ENCODE results near the gene ANKRD13D.

The ANKRD13D gene

GRCh38 chr11:67287355-67288197 is 1.5 kb upstream of the ANKRD13D start:
- peak; percentile 56 for DNase-seq

DNA sequence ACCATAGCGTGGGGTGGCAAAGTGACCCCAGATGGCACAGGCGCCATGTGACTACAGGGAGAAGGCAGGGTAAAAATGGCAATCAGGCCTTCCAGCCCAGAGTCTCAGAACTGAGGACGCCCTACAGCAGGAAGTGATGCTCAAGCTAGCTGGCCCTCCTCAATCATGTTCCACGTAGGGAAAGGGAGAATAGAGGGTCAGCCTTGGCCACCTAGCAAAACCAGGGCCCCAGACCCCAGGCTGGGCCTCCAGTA is 978 bp upstream of the ANKRD13D start:
- DNase-seq = no peak

DNA sequence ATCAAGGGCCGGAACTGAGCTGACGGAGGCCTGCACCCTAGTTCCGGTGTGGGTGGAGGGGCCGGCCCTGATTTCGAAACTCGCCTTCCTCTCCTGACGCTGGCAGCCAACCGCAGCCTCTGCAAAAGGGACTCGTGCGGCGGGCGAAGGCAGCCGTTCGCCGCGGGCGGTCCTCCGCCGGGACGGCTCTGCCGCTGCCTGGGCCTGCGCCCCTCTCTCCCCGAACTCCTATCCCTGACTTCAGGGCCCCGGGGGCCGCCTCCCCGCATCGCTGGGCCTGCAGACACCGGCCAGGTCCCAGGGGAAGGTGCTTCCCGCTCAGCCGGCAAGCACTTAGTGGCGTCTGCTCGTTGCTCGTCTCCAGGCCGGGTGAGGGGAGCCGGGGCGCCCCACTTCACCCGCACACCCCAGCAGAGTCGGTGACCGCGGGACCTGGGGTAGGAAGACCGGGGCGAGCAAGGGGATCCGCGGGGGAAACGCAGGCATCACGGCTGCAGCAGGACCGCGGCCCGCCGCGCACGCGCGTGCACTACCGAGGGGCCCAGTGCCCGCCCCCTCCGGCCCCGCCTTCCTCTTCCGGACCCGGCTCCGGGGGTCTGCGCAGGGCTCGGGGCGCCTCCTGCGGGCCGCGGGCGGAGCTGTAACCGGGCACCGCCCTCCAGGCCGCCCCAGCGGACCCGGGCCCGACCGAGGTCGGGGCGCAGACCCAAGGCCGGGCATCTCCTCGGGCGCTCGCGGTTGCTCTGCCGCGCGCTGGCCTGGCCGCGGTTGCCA is 464 bp upstream of the ANKRD13D start:
- DNase-seq = peak; percentile 88

DNA sequence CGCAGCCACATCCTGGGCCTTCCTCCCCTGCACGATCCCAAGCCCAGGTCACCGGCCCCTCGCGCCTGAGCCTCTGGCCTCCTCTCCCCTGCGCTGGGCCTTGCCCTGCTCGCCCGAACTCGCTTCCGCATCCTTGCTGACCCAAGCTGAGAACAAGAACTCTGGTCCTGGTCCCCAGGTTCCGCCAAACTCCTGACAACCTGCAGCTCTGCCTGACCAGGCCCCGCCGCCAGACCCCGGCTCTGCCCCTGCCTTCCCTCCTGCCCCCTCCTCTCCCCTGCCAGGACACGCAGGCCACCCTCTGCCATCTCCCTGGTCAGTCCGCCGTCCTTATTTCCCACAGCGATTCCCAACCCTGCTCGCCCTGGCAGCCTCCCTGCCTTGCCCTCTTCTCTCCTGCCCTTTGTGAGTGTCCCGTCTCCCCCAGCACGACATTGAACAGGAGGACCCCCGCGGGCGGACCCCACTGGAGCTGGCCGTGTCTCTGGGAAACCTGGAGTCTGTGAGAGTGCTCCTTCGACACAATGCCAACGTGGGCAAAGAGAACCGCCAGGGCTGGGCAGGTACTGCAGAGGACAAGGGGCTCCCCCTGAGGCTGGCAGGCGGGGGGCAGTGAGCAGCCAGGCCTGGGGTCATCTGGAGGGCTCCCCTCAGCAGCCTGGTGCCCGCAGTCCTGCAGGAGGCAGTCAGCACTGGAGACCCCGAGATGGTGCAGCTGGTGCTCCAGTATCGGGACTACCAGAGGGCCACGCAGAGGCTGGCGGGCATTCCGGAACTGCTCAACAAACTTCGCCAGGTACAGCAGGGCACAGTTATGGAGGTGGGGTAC is 762 bp downstream of the ANKRD13D start:
- no peak for DNase-seq

DNA sequence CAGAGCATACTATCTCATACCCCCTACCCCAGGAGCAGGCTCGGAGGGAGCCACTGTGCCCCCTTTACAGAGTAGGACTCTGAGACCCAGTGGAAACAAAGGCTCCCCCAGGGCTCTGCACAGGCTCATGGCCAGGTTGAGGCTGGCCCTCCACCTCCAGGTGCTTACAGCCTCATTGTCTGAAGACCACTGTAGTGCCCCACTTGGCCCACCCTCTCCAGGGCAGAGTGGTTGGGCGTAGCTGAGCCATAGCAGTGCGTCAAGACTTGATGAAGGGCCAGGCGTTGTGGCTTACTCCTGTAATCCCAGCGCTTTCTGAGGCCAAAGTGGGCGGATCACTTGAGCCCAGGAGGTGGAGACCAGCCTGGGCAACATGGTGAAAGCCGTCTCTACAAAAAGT is 1.7 kb downstream of the ANKRD13D start:
- no peak for DNase-seq

- no peak for DNase-seq
Measured at GRCh38 chr11:67291481-67292381, 2.6 kb downstream of the ANKRD13D start.

- no peak for DNase-seq
Measured at GRCh38 chr11:67292671-67293070, 3.6 kb downstream of the ANKRD13D start.

GRCh38 chr11:67293090-67293489 is 4.0 kb downstream of the ANKRD13D start:
- peak; percentile 61 for DNase-seq

GRCh38 chr11:67295846-67296245 is 6.7 kb downstream of the ANKRD13D start:
- DNase-seq = no peak

GRCh38 chr11:67298786-67299185 is 9.7 kb downstream of the ANKRD13D start:
- no peak for DNase-seq

DNA sequence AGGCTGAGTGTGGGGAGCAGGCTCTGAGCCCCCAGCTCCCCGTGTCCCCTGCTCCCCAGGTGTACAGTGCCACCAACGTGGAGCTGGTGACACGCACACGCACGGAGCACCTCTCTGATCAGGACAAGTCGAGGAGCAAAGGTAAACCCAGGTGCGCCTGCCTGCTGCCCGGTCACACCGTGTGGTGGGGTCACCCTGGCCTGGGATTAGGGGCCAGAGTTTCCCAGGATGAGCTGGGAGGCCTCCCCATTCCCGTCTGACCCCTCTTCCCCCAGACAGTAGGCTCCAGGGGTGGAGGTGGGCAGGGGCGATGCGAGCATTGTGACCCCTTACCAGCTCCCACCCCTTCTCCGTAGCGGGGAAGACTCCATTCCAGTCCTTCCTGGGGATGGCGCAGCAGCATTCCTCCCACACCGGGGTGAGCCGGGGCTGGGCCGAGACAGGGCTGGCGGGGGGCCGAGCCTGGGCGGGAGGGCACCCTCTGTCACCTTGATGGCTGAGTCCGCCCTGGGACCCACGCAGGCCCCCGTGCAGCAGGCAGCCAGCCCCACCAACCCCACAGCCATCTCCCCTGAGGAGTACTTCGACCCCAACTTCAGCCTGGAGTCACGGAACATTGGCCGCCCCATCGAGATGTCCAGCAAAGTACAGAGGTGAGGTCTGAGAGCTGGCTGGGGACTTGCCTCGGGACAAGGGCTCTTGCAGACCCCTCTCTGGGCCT is 10.5 kb downstream of the ANKRD13D start:
- no peak for DNase-seq

DNA sequence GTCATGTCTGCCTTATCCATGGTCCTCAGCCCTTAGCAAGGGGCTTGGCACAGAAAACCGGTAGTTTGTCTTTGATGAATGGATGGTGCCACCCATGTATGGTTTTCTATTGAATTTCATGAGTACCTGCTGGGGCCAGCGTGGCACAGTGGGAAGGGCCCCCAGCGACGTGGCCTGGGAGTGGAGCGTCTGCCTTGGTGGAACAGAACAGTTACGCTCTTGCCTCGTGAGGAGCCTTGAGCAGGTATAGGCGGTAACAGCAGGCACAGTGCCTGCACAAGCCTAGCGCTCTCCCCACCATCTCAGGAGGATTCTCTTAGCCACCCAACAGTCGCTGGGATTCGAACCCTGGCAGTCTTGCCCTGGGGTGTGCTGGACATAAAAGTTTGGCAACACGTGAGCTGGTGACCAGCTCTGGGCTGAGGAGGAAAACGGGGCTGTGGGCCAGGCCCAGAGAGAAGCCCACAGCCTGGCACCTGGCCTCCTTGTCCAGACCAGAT is 11.2 kb downstream of the ANKRD13D start:
- no peak for DNase-seq

- no peak for DNase-seq
Measured at GRCh38 chr11:67300756-67301312, 11.7 kb downstream of the ANKRD13D start.

GRCh38 chr11:67301313-67301921 is 12.3 kb downstream of the ANKRD13D start:
- no peak for DNase-seq

DNA sequence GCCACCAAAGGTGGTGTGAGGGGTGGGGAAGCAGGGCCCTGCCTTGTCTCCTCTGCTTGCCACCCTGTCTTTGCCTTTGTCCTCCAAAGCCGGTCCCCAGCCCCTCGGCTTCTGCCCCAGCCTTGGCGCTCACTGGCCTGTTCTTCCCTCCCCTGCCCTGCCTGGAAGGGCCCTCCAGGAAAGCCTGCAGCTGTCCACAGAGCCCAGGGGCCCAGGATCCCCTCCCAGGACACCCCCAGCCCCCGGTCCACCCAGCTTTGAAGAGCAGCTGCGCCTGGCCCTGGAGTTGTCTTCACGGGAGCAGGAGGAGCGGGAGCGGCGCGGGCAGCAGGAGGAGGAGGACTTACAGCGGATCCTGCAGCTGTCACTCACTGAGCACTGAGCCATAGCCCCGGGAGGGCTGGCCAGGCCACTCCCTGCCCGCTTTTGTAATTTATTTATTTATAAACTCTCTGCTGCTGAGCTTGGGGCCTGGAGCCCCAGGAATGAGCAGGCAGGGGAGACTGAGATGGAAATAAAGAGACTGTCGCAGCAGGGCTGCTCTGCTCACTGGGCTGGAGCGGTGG is 12.9 kb downstream of the ANKRD13D start:
- DNase-seq = no peak

- DNase-seq = no peak
Measured at GRCh38 chr11:67302571-67303131, 13.5 kb downstream of the ANKRD13D start.

DNA sequence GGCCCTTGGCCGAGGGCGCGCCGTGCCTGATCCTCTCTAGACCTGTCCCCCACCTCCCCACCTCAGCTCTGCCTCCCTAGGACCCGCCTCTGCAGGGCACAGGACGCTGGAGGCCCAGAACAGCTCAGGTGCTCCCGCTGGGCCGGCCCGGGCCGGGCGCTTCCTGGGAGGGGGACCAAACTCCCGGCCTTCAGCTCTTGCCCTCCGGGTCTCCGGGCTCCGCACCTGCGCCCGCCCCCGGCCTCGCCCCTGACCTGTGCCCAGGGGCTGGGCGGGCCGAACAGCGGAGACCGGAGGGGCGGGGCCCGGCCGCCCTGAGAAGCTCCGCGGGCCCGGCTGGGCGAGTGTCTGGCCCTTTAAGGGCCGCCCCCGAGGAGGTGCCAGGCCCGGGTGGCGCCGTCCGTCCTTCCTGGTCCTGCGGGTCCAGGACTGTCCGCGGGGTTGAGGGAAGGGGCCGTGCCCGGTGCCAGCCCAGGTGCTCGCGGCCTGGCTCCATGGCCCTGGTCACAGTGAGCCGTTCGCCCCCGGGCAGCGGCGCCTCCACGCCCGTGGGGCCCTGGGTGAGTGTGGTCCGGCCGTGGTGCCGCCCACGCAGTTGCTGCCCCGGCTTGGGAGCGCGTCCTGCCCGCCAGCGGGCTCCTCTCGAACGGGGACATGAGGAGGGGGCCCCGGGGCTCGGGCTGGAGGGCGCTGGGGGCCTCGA is 14.2 kb downstream of the ANKRD13D start, which contains the start of gene SSH3:
TSS of gene SSH3 (plus strand) at position 399 of the 703 bp plus-strand sequence. CDS start at position 495, 96 bp downstream.
- peak; percentile 41 for DNase-seq

GRCh38 chr11:67303835-67304411 is 14.8 kb downstream of the ANKRD13D start:
- DNase-seq = peak; percentile 33
